A549 (cell line): ENCODE results near the gene ALOX15.

Source experiments
- JUN ChIP-seq, 2 experiments: fragments of >200 bp; sonication (Bioruptor Twin); formaldehyde crosslinking; IDR thresholded peaks; 2 replicates in 1 of 2; 3 replicates in 1 of 2; pipeline ENCODE4 v1.6.1; 2016 to 2017
- POLR2A ChIP-seq: IDR thresholded peaks from 2 replicates; pipeline ENCODE4 v1.6.1; 2012; ENCODE audit warnings: mild to moderate bottlenecking, low read length
- RAD21 ChIP-seq, 2 experiments: fragments of >200 bp in 1 of 2; sonication (Bioruptor Twin) in 1 of 2; formaldehyde crosslinking in 1 of 2; IDR thresholded peaks in 1 of 2; conservative IDR thresholded peaks in 1 of 2; 2 replicates in 1 of 2; 3 replicates in 1 of 2; pipeline ENCODE4 v1.6.1; 2012 to 2018; ENCODE audit warnings: inconsistent platforms in 1 of 2
- REST ChIP-seq: fragments of 200-600 bp; sonication (generic); IDR thresholded peaks from 2 replicates; pipeline ENCODE4 v1.6.1; 2016; ENCODE audit warnings: antibody characterized with exemption, mild to moderate bottlenecking, moderate library complexity
- USF2 ChIP-seq: fragments of 450-650 bp; IDR thresholded peaks from 2 replicates; pipeline ENCODE4 v1.6.1; 2014; ENCODE audit warnings: antibody characterized with exemption
- TF ChIP-seq, protein P1 (sequence below): fragments of >200 bp; sonication (Bioruptor Twin); formaldehyde crosslinking; IDR thresholded peaks from 3 replicates; pipeline ENCODE4 v1.5.1; 2016

DNA sequence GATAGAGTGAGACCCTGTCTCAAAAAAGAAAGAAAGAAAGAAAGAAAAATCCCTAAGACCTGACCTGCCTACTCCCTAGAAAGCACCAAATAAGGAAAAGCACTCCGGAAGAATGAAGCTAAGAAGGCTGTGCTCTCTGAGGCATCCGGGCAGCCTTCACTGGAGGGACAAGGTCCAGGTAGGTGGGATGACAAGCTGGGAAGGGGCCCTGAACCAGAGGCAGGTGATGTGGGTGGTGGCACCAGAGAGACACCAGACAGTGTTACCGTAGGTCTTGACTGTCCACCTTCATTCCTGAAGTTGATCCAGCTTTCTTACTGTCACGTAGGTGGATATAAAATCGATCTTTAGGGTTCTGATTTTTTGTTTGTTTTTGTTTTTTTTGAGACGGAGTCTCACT, 30.8 kb downstream of the ALOX15 start:
- no peak for TF ChIP-seq RAD21 (conservative IDR thresholded peaks at IDR 0.05 in 1 of 2, IDR thresholded peaks at IDR 0.05 in 1 of 2)
- TF ChIP-seq, protein P1, sequence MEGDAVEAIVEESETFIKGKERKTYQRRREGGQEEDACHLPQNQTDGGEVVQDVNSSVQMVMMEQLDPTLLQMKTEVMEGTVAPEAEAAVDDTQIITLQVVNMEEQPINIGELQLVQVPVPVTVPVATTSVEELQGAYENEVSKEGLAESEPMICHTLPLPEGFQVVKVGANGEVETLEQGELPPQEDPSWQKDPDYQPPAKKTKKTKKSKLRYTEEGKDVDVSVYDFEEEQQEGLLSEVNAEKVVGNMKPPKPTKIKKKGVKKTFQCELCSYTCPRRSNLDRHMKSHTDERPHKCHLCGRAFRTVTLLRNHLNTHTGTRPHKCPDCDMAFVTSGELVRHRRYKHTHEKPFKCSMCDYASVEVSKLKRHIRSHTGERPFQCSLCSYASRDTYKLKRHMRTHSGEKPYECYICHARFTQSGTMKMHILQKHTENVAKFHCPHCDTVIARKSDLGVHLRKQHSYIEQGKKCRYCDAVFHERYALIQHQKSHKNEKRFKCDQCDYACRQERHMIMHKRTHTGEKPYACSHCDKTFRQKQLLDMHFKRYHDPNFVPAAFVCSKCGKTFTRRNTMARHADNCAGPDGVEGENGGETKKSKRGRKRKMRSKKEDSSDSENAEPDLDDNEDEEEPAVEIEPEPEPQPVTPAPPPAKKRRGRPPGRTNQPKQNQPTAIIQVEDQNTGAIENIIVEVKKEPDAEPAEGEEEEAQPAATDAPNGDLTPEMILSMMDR = no peak
- TF ChIP-seq POLR2A = no peak
- TF ChIP-seq REST = no peak
- no peak for TF ChIP-seq USF2
- TF ChIP-seq JUN (IDR thresholded peaks at IDR 0.05) = no peak
